Heart right ventricle (tissue), 16 donors: ENCODE results near the gene RTL5. TPM values are rescaled to one million over a fixed set of nuclear protein-coding genes. Genes with fewer than 3 reads are reported as not detected.

Experiments
- ATAC-seq, 8 donors: fragments of 200-7000 bp; cut with Tn5 transposase; one replicate each; pipeline ENCODE4 v1.9.1; 2020; ENCODE audit warnings: mild to moderate bottlenecking in 8 of 8, moderate library complexity in 8 of 8, moderate number of reproducible peaks in 1 of 8
- DNase-seq, 2 donors: peaks; one replicate each; pipeline ENCODE4 v3.0.0-alpha.2; 2020
- H3K27ac ChIP-seq, 10 donors: fragments of 200-600 bp; sonication (generic) in 2 of 10; one replicate each; pipeline versions ENCODE4 v1.5.0 to v1.8.0; 2020 to 2022; ENCODE audit warnings: mild to moderate bottlenecking in 3 of 10
- H3K27me3 ChIP-seq, 7 donors: fragments of 200-600 bp; one replicate each; pipeline ENCODE4 v1.8.0; 2021 to 2022; ENCODE audit warnings: mild to moderate bottlenecking in 2 of 7
- H3K36me3 ChIP-seq, 9 donors: fragments of 200-600 bp; sonication (generic) in 1 of 9; one replicate each; pipeline versions ENCODE4 v1.5.0 to v1.8.0; 2020 to 2022; ENCODE audit warnings: mild to moderate bottlenecking in 2 of 9
- H3K4me1 ChIP-seq, 9 donors: fragments of 200-600 bp; sonication (generic) in 1 of 9; one replicate each; pipeline versions ENCODE4 v1.5.0 to v1.8.0; 2020 to 2022; ENCODE audit warnings: mild to moderate bottlenecking in 4 of 9
- H3K4me3 ChIP-seq, 10 donors: fragments of 200-600 bp; sonication (generic) in 2 of 10; one replicate each; pipeline versions ENCODE4 v1.5.0 to v1.8.0; 2020 to 2022; ENCODE audit warnings: mild to moderate bottlenecking in 7 of 10, moderate library complexity in 2 of 10
- H3K9me3 ChIP-seq, 11 donors: fragments of 200-600 bp in 10 of 11; sonication (generic) in 2 of 11; one replicate each; pipeline versions ENCODE4 v1.5.0 to v1.8.0; 2013 to 2022; ENCODE audit warnings: mild to moderate bottlenecking in 2 of 11, control low read depth in 1 of 11, moderate library complexity in 1 of 11
- CTCF ChIP-seq, 9 donors: fragments of 200-600 bp; sonication (generic) in 2 of 9; IDR thresholded peaks; one replicate each; pipeline versions ENCODE4 v1.5.0 to v1.8.0; 2021 to 2022; ENCODE audit warnings: antibody characterized with exemption in 9 of 9, mild to moderate bottlenecking in 5 of 9, moderate library complexity in 1 of 9
- WGBS, 2 donors: extraction: QIAGEN DNeasy Blood & Tissue Kit; methylation state at CpG; one replicate each; pipeline ENCODE4 v1.1.7; 2013; ENCODE audit warnings: inconsistent platforms in 1 of 2; 5-methylcytosine and 5-hydroxymethylcytosine counted together
- intact Hi-C, 10 donors: fragments of 100-400 bp; cut with DNase I; formaldehyde crosslinking; loops; one replicate each; pipeline versions ENCODE4 v1.11.1 to v1.14.2; 2022
- polyA plus RNA-seq, 2 donors: library from polyadenylated mRNA; stranded (reverse); fragments of 200-250 nt; gene quantifications; one replicate each; pipeline ENCODE4 v1.2.3, GENCODE V29; 2013
- total RNA-seq, 10 donors: library from RNA; stranded (reverse); fragmentation: NEBNext Ultra II Directional in 3 of 10; extraction: Animal tissue kit (Norgen Biotek cat#: 25700) in 3 of 10; gene quantifications; one replicate each; pipeline versions ENCODE4 v1.2.1 to v1.2.4, GENCODE V29; 2021 to 2023
- donor health status: Arrhythmogenic right ventricular cardiomyopathy.
- donor health status: ischemic (EF 13 %, LVEDD 7.1; RV severe dilation, severe dysfunction).
- donor health status: healthy with polysubstance abuse.
- donor health status: DM: no; HTN: yes; CAD: no.
- donor health status: DM: no; HTN: no; CAD: no.
- donor health status: ischemic (EF 25% LVEDD 6.9; RV normal size, moderate dysfunction).
- donor health status: ischemic (EF 25% LVEDD 5.7; RV mildly dilated, moderate dysfunction).
- donor health status: healthy.
- donor health status: DM: yes; HTN: yes; CAD: no.
- donor health status: Ischemic cardiomyopathy.
- donor health status: ischemic (EF 35%, LVEDD 5.7; RV mildly dilated, moderate dysfunction).
- donor health status: nonischemic (EF 11% LVEDD 7.7; RV severe dilation, severe dysfunction).
- donor health status: DM: yes; HTN: yes; CAD: no.
- donor health status: PGD.
- donor health status: ischemic (EF 29% LVEDD 5.4; RV normal size, mild dysfunction).
- donor health status: nonischemic (EF 23%, LVEDD 6.1; RV moderate dilation, normal function).

The RTL5 gene
- total and polyA plus RNA-seq, 12 donors = 1.1 to 5.4 (median 2.6) TPM

GRCh38 chrX:72083291-72083690, 48.4 kb downstream of the RTL5 start:
- peaks cover 0 to 29% (median 10%) of the 10 kb centered on the region in 9 donors for H3K4me1 ChIP-seq
- no peaks in the 10 kb centered on the region for H3K9me3 ChIP-seq
- no peak overlapping the region for H3K4me3 ChIP-seq
- peaks cover 0 to 61% (median 0%) of the 10 kb centered on the region in 7 donors for H3K27me3 ChIP-seq
- 92 to 98% methylated on average over 2 of the region's 2 CpGs for WGBS, 2 donors
- intact Hi-C loops = loop anchor here in 1 of 10 donors (5.0 kb wide), 1 partner anchor 39 kb away; no protein-coding TSS in a partner anchor
- TF ChIP-seq CTCF (IDR thresholded peaks at IDR 0.05) = no peak
- DNase-seq (no peak), ATAC-seq (no peak)
- H3K27ac ChIP-seq = no peak overlapping the region
- no peaks in the 10 kb centered on the region for H3K36me3 ChIP-seq

GRCh38 chrX:72081605-72082320, 50.0 kb downstream of the RTL5 start:
- no peaks in the 10 kb centered on the region for H3K9me3 ChIP-seq
- intact Hi-C loops = loop anchor here in 1 of 10 donors (5.0 kb wide), 1 partner anchor 41 kb away; no protein-coding TSS in a partner anchor
- H3K4me1 ChIP-seq = peaks cover 0 to 37% (median 10%) of the 10 kb centered on the region in 9 donors
- no peaks in the 10 kb centered on the region for H3K36me3 ChIP-seq
- TF ChIP-seq CTCF (IDR thresholded peaks at IDR 0.05) = no peak
- 48 to 53% methylated on average over 12 of the region's 12 CpGs for WGBS, 2 donors
- H3K4me3 ChIP-seq = peak overlapping the region in 8 of 10 donors; percentile 12 to 52 (median 44)
- DNase-seq (no peak), ATAC-seq (peak in 2 of 8 donors; percentile 7 to 13)
- H3K27me3 ChIP-seq = peaks cover 0 to 66% (median 0%) of the 10 kb centered on the region in 7 donors
- peak overlapping the region in 9 of 10 donors; percentile 10 to 85 (median 26) for H3K27ac ChIP-seq

GRCh38 chrX:72080800-72081199, 50.9 kb downstream of the RTL5 start:
- H3K4me3 ChIP-seq = peak overlapping the region in 8 of 10 donors; percentile 12 to 52 (median 44)
- peak overlapping the region in 6 of 10 donors; percentile 43 to 85 (median 69) for H3K27ac ChIP-seq
- 62 to 64% methylated on average over 7 of the region's 7 CpGs for WGBS, 2 donors

More at GRCh38 chrX:72080800-72081199, 50.9 kb downstream of the RTL5 start:
- no peak for TF ChIP-seq CTCF (IDR thresholded peaks at IDR 0.05)
- DNase-seq (no peak), ATAC-seq (no peak)
- Histone ChIP-seq H3K4me1 (peaks cover 0 to 37% (median 10%) of the 10 kb centered on the region in 9 donors), H3K27me3 (peaks cover 0 to 61% (median 0%) of the 10 kb centered on the region in 7 donors), H3K36me3 (no peaks in the 10 kb centered on the region), H3K9me3 (no peaks in the 10 kb centered on the region)
- intact Hi-C loops = loop anchor here in 1 of 10 donors (5.0 kb wide), 1 partner anchor 42 kb away; no protein-coding TSS in a partner anchor
